Ovary (tissue), 9 donors: ENCODE measurements around the gene SRRM2. TPM values are rescaled to one million over a fixed set of nuclear protein-coding genes. Genes with fewer than 3 reads are reported as not detected.

Experiments used
- DNase-seq, 5 donors: peaks; one replicate each; pipeline ENCODE4 v3.0.0-alpha.2; 2019 to 2020
- H3K27ac ChIP-seq, 2 donors: fragments of 200-600 bp; one replicate each; pipeline versions ENCODE4 v1.5.1 to v1.8.0; 2019 to 2022
- H3K27me3 ChIP-seq: fragments of 200-600 bp; one replicate; pipeline ENCODE4 v1.8.0; 2022
- H3K36me3 ChIP-seq: fragments of 200-600 bp; sonication (generic); one replicate; pipeline ENCODE4 v1.5.1; 2019
- H3K4me1 ChIP-seq: one replicate; pipeline ENCODE4 v1.8.1; 2013; ENCODE audit warnings: mild to moderate bottlenecking, moderate library complexity; ENCODE audit not compliant: insufficient read depth
- H3K4me3 ChIP-seq: fragments of 200-600 bp; sonication (generic); one replicate; pipeline ENCODE4 v1.5.1; 2017
- H3K9me3 ChIP-seq, 2 donors: fragments of 200-600 bp in 1 of 2; sonication (generic) in 1 of 2; one replicate each; pipeline versions ENCODE4 v1.5.1 to v1.8.1; 2013 to 2019; ENCODE audit warnings: mild to moderate bottlenecking in 1 of 2, moderate library complexity in 1 of 2
- CTCF ChIP-seq, 3 donors: fragments of 450-650 bp in 2 of 3; fragments of 200-600 bp in 1 of 3; IDR thresholded peaks; one replicate each; pipeline versions ENCODE4 v1.5.1 to v1.8.0; 2016 to 2022; ENCODE audit warnings: antibody characterized with exemption in 3 of 3, mild to moderate bottlenecking in 1 of 3
- EP300 ChIP-seq: sonication (generic); formaldehyde crosslinking; IDR thresholded peaks from one replicate; pipeline ENCODE4 v1.6.1; 2017; ENCODE audit warnings: antibody characterized with exemption
- POLR2A ChIP-seq: fragments of 450-650 bp; IDR thresholded peaks from one replicate; pipeline ENCODE4 v1.6.1; 2017; ENCODE audit warnings: antibody characterized with exemption, mild to moderate bottlenecking, moderate library complexity
- WGBS, 3 donors: extraction: QIAGEN DNeasy Blood & Tissue Kit in 1 of 3; methylation state at CpG; one replicate each; pipeline versions ENCODE4 v1.1.5 to v1.1.7; 2013 to 2017; 5-methylcytosine and 5-hydroxymethylcytosine counted together
- intact Hi-C, 4 donors: fragments of 100-400 bp; cut with DNase I; formaldehyde crosslinking; loops; one replicate each; pipeline versions ENCODE4 v1.11.0 to v1.15.1; 2022 to 2023
- polyA plus RNA-seq, 2 donors: library from polyadenylated mRNA; stranded (reverse); fragments of 200-250 nt in 1 of 2; fragments of 350-450 nt in 1 of 2; fragmentation: Illumina TruSeq in 1 of 2; extraction: RNeasy Lipid Tissue Mini Kit (QIAGEN cat#74804) in 1 of 2; gene quantifications; one replicate each; pipeline ENCODE4 v1.2.3, GENCODE V29; 2013 to 2014
- total RNA-seq, 7 donors: library from RNA; depleted of rRNA in 2 of 7; stranded (reverse); fragments of >200 nt in 2 of 7; fragmentation: NEBNext Ultra II Directional in 3 of 7; extraction: Animal tissue kit (Norgen Biotek cat#: 25700) in 3 of 7; gene quantifications; one replicate each; pipeline versions ENCODE4 v1.1.0 to v1.2.4, GENCODE V29; 2016 to 2023
- donor health status: DM: no; HTN: no; CAD: no; lungs with moderate emphysema.
- donor health status: DM: no; HTN: no; CAD: no.
- donor health status: Bipolar disorder and iron deficiency.
- donor health status: DM: yes; HTN: yes; CAD: no.
- donor health status: DM: no; HTN: no; CAD: no.
- donor health status: DM: yes; HTN: yes; CAD: no.

Gene SRRM2
- total and polyA plus RNA-seq, 9 donors = 300 to 736 (median 524) TPM

- no peaks in the 10 kb centered on the region for H3K27me3 ChIP-seq
- TF ChIP-seq EP300 (no peak), POLR2A (no peak), CTCF (IDR thresholded peaks at IDR 0.05) (no peak)
- DNase-seq = no peak
- peaks cover 7% of the 10 kb centered on the region for H3K4me1 ChIP-seq
- 51 to 69% (median 58%) methylated on average over 7 of the region's 7 CpGs for WGBS, 3 donors
- intact Hi-C loops = no loop called here
- H3K36me3 ChIP-seq = no peaks in the 10 kb centered on the region
- no peak overlapping the region for H3K4me3 ChIP-seq
- H3K27ac ChIP-seq = no peak overlapping the region
- H3K9me3 ChIP-seq = no peaks in the 10 kb centered on the region
Measured at GRCh38 chr16:2748757-2749455, 3.5 kb upstream of the SRRM2 start.

GRCh38 chr16:2749476-2749875 lies 3.0 kb upstream of the SRRM2 start:
- no peaks in the 10 kb centered on the region for H3K36me3 ChIP-seq
- TF ChIP-seq EP300 = no peak
- TF ChIP-seq CTCF (IDR thresholded peaks at IDR 0.05) = no peak
- no peak for TF ChIP-seq POLR2A
- no peak for DNase-seq
- intact Hi-C loops = no loop called here
- H3K4me1 ChIP-seq = peaks cover 12% of the 10 kb centered on the region
- WGBS, 3 donors = 94 to 97% (median 96%) methylated on average over 5 of the region's 5 CpGs
- H3K9me3 ChIP-seq = no peaks in the 10 kb centered on the region
- no peak overlapping the region for H3K4me3 ChIP-seq
- H3K27ac ChIP-seq = no peak overlapping the region
- H3K27me3 ChIP-seq = no peaks in the 10 kb centered on the region

GRCh38 chr16:2749936-2750335 lies 2.5 kb upstream of the SRRM2 start:
- H3K4me1 ChIP-seq = peaks cover 13% of the 10 kb centered on the region
- intact Hi-C loops = no loop called here
- no peaks in the 10 kb centered on the region for H3K9me3 ChIP-seq
- no peaks in the 10 kb centered on the region for H3K36me3 ChIP-seq
- H3K27me3 ChIP-seq = no peaks in the 10 kb centered on the region
- no peak for TF ChIP-seq EP300
- no peak for TF ChIP-seq POLR2A
- TF ChIP-seq CTCF (IDR thresholded peaks at IDR 0.05) = no peak
- no peak overlapping the region for H3K27ac ChIP-seq
- WGBS, 3 donors = 92 to 94% (median 93%) methylated on average over 6 of the region's 6 CpGs
- H3K4me3 ChIP-seq = no peak overlapping the region
- no peak for DNase-seq

GRCh38 chr16:2751577-2752034 lies 832 bp upstream of the SRRM2 start:
- Histone ChIP-seq H3K27ac (peak overlapping the region; percentile 97 to 98), H3K4me1 (peaks cover 25% of the 10 kb centered on the region), H3K36me3 (no peaks in the 10 kb centered on the region), H3K27me3 (no peaks in the 10 kb centered on the region), H3K9me3 (no peaks in the 10 kb centered on the region), H3K4me3 (peak overlapping the region; percentile 66)
- 37 to 51% (median 43%) methylated on average over 23 of the region's 23 CpGs for WGBS, 3 donors
- no peak for TF ChIP-seq POLR2A
- no peak for TF ChIP-seq CTCF (IDR thresholded peaks at IDR 0.05)
- no peak for TF ChIP-seq EP300
- intact Hi-C loops = no loop called here
- peak; percentile 46 to 66 (median 64) for DNase-seq
